GM10266 (cell line): ENCODE measurements around the gene GNG12.

Source experiments
- DNase-seq: peaks from one replicate; pipeline ENCODE4 v3.0.0; 2012; ENCODE audit errors: extremely low spot score
- CTCF ChIP-seq: IDR thresholded peaks from 2 replicates; pipeline ENCODE4 v1.5.1; 2012; ENCODE audit warnings: mild to moderate bottlenecking, low read depth; ENCODE audit not compliant: control insufficient read depth, insufficient read depth; ENCODE audit errors: missing control alignments

The GNG12 gene

GRCh38 chr1:67843746-67844145 is 10.5 kb upstream of the GNG12 start:
- no peak for TF ChIP-seq CTCF
- no peak for DNase-seq

GRCh38 chr1:67843331-67843730 is 10.1 kb upstream of the GNG12 start:
- TF ChIP-seq CTCF, result no peak
- DNase-seq, result no peak

GRCh38 chr1:67840449-67840848 is 7.2 kb upstream of the GNG12 start:
- TF ChIP-seq CTCF, result no peak
- no peak for DNase-seq

- DNase-seq, result no peak
- TF ChIP-seq CTCF, result no peak
Measured at GRCh38 chr1:67839826-67840225, 6.6 kb upstream of the GNG12 start.

GRCh38 chr1:67838180-67838910 is 5.1 kb upstream of the GNG12 start:
- no peak for DNase-seq
- TF ChIP-seq CTCF, result no peak

- DNase-seq, result no peak
- no peak for TF ChIP-seq CTCF
Measured at GRCh38 chr1:67836769-67837168, 3.5 kb upstream of the GNG12 start.

- TF ChIP-seq CTCF, result no peak
- no peak for DNase-seq
Measured at GRCh38 chr1:67835663-67836452, 2.6 kb upstream of the GNG12 start.
